ENCODE data around the gene PBX1. TPM values are rescaled to one million over a fixed set of nuclear protein-coding genes. Genes with fewer than 3 reads are reported as not detected.
A peak's percentile ranks its signal among the peaks of the same experiment; 100 is the strongest.

The PBX1 gene
- total and polyA plus RNA-seq, 4 donors, result 14.0 to 125 (median 40.0) TPM

- 63 to 66% methylated on average over 7 of the region's 7 CpGs for WGBS, 2 donors
- no peak for DNase-seq
- no peak overlapping the region for H3K27ac ChIP-seq (ENCODE audit: low read depth in 1 of 2, low read length in 2 of 2)
- H3K4me1 ChIP-seq (ENCODE audit: control insufficient read depth in 1 of 2, insufficient read depth in 2 of 2, low read length in 2 of 2), result peaks cover 0 to 8% of the 10 kb centered on the region in 2 donors
- H3K9me3 ChIP-seq (ENCODE audit: control insufficient read depth, low read length), result no peaks in the 10 kb centered on the region
- intact Hi-C loops (cut with DNase I), result no loop called here
- H3K36me3 ChIP-seq (ENCODE audit: control insufficient read depth in 1 of 2, insufficient read depth in 2 of 2, low read length in 1 of 2), result no peaks in the 10 kb centered on the region
- H3K4me3 ChIP-seq (ENCODE audit: low read length in 2 of 2), result no peak overlapping the region
- ATAC-seq (ENCODE audit: low FRiP score), result no peak
- no peaks in the 10 kb centered on the region for H3K27me3 ChIP-seq (ENCODE audit: control insufficient read depth in 1 of 2, insufficient read depth in 2 of 2, low read length in 1 of 2)
These were observed 201.0 kb downstream of the PBX1 start for GRCh38 chr1:164759979-164760469.

DNA sequence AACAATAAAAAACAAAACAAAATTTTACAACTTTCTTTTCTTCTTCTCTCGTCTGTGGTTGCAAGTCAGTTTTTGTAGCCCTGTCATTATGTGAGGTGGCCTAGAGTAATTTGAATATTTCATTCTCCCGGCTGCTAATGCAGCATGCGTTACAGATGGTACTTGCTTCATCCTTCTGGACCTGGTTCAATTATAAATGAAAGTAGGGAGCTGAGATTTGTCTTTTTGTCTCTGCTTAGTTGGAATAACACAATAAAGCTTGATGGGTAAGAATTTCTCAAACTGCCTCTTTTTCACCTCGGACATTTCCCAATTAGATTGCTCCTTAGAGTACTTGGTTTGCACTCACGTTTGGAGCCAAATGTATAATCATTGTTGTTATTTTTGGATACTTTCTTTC is 201.6 kb downstream of the PBX1 start:
- no peak for ATAC-seq (ENCODE audit: low FRiP score)
- H3K9me3 ChIP-seq (ENCODE audit: control insufficient read depth, low read length), result no peaks in the 10 kb centered on the region
- no peak overlapping the region for H3K4me3 ChIP-seq (ENCODE audit: low read length in 2 of 2)
- 49 to 51% methylated on average over 5 of the region's 5 CpGs for WGBS, 2 donors
- peaks cover 0 to 8% of the 10 kb centered on the region in 2 donors for H3K4me1 ChIP-seq (ENCODE audit: control insufficient read depth in 1 of 2, insufficient read depth in 2 of 2, low read length in 2 of 2)
- no peak for DNase-seq
- H3K36me3 ChIP-seq (ENCODE audit: control insufficient read depth in 1 of 2, insufficient read depth in 2 of 2, low read length in 1 of 2), result no peaks in the 10 kb centered on the region
- intact Hi-C loops (cut with DNase I), result no loop called here
- H3K27me3 ChIP-seq (ENCODE audit: control insufficient read depth in 1 of 2, insufficient read depth in 2 of 2, low read length in 1 of 2), result no peaks in the 10 kb centered on the region
- H3K27ac ChIP-seq (ENCODE audit: low read depth in 1 of 2, low read length in 2 of 2), result no peak overlapping the region

GRCh38 chr1:164761009-164761408 is 202.0 kb downstream of the PBX1 start:
- peaks cover 3 to 5% of the 10 kb centered on the region in 2 donors for H3K4me1 ChIP-seq (ENCODE audit: control insufficient read depth in 1 of 2, insufficient read depth in 2 of 2, low read length in 2 of 2)
- no peaks in the 10 kb centered on the region for H3K9me3 ChIP-seq (ENCODE audit: control insufficient read depth, low read length)
- intact Hi-C loops (cut with DNase I), result no loop called here
- H3K27me3 ChIP-seq (ENCODE audit: control insufficient read depth in 1 of 2, insufficient read depth in 2 of 2, low read length in 1 of 2), result no peaks in the 10 kb centered on the region
- no peak overlapping the region for H3K4me3 ChIP-seq (ENCODE audit: low read length in 2 of 2)
- no peak overlapping the region for H3K27ac ChIP-seq (ENCODE audit: low read depth in 1 of 2, low read length in 2 of 2)
- ATAC-seq (ENCODE audit: low FRiP score), result no peak
- no peak for DNase-seq
- no peaks in the 10 kb centered on the region for H3K36me3 ChIP-seq (ENCODE audit: control insufficient read depth in 1 of 2, insufficient read depth in 2 of 2, low read length in 1 of 2)

GRCh38 chr1:164763098-164763497 is 204.1 kb downstream of the PBX1 start:
- DNase-seq (no peak), ATAC-seq (ENCODE audit: low FRiP score) (no peak)
- intact Hi-C loops (cut with DNase I), result no loop called here
- H3K27ac ChIP-seq (ENCODE audit: low read depth in 1 of 2, low read length in 2 of 2), result no peak overlapping the region
- no peaks in the 10 kb centered on the region for H3K36me3 ChIP-seq (ENCODE audit: control insufficient read depth in 1 of 2, insufficient read depth in 2 of 2, low read length in 1 of 2)
- peaks cover 3 to 13% of the 10 kb centered on the region in 2 donors for H3K4me1 ChIP-seq (ENCODE audit: control insufficient read depth in 1 of 2, insufficient read depth in 2 of 2, low read length in 2 of 2)
- no peak overlapping the region for H3K4me3 ChIP-seq (ENCODE audit: low read length in 2 of 2)
- H3K27me3 ChIP-seq (ENCODE audit: control insufficient read depth in 1 of 2, insufficient read depth in 2 of 2, low read length in 1 of 2), result no peaks in the 10 kb centered on the region
- 98 to 99% methylated on average over 2 of the region's 2 CpGs for WGBS, 2 donors
- H3K9me3 ChIP-seq (ENCODE audit: control insufficient read depth, low read length), result no peaks in the 10 kb centered on the region

DNA sequence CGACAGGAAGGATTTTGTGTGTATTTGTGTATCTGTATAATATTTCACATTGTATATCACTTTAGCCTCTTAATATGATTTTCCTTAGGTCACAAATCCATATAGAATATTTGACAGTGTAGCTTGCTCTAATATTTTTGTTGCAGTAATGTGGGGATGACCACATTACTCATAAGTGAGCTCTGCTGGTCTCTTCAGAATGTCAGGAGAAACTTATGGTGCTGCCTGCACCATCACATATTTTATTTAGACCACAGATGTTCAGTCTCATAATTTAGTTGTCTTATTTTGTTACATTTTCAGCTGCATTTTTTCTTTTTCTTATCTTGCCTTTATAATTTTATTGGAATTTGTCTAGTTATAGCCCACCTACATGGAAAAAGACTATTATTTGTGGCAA is 205.3 kb downstream of the PBX1 start:
- Histone ChIP-seq H3K27ac (ENCODE audit: low read depth in 1 of 2, low read length in 2 of 2) (no peak overlapping the region), H3K4me3 (ENCODE audit: low read length in 2 of 2) (no peak overlapping the region), H3K27me3 (ENCODE audit: control insufficient read depth in 1 of 2, insufficient read depth in 2 of 2, low read length in 1 of 2) (no peaks in the 10 kb centered on the region), H3K4me1 (ENCODE audit: control insufficient read depth in 1 of 2, insufficient read depth in 2 of 2, low read length in 2 of 2) (peaks cover 3 to 13% of the 10 kb centered on the region in 2 donors), H3K9me3 (ENCODE audit: control insufficient read depth, low read length) (no peaks in the 10 kb centered on the region), H3K36me3 (ENCODE audit: control insufficient read depth in 1 of 2, insufficient read depth in 2 of 2, low read length in 1 of 2) (no peaks in the 10 kb centered on the region)
- WGBS, 2 donors, result 86 to 96% methylated on average over 1 of the region's 1 CpG
- intact Hi-C loops (cut with DNase I), result no loop called here
- ATAC-seq (ENCODE audit: low FRiP score) (no peak), DNase-seq (no peak)

DNA sequence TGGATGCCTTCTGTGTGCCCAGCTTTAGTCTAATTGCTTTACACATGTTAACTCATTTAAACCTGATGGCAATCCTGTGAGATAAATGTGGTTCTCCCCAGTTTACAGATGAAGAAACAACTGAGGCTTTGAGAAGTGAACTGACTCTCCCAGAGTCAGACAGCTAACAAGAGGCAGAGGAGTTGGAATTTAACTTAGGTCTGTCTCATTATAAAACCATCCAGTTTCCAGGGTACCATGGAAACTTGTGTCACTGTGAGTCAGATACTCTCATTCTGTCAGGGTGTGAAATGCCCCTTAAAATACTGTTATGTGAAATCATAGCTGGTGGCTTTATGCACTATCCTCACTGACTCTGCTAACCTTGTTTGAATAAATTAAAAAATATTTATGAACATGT is 206.6 kb downstream of the PBX1 start:
- Histone ChIP-seq H3K27me3 (ENCODE audit: control insufficient read depth in 1 of 2, insufficient read depth in 2 of 2, low read length in 1 of 2) (no peaks in the 10 kb centered on the region), H3K4me3 (ENCODE audit: low read length in 2 of 2) (no peak overlapping the region), H3K9me3 (ENCODE audit: control insufficient read depth, low read length) (no peaks in the 10 kb centered on the region), H3K4me1 (ENCODE audit: control insufficient read depth in 1 of 2, insufficient read depth in 2 of 2, low read length in 2 of 2) (peaks cover 3 to 13% of the 10 kb centered on the region in 2 donors), H3K36me3 (ENCODE audit: control insufficient read depth in 1 of 2, insufficient read depth in 2 of 2, low read length in 1 of 2) (no peaks in the 10 kb centered on the region), H3K27ac (ENCODE audit: low read depth in 1 of 2, low read length in 2 of 2) (peak overlapping the region in 1 of 2 donors; percentile 54)
- DNase-seq (no peak), ATAC-seq (ENCODE audit: low FRiP score) (peak; percentile 58)
- intact Hi-C loops (cut with DNase I), result loop anchor here in 1 of 2 donors (5.0 kb wide), 1 partner anchor 58 kb away; no protein-coding TSS in a partner anchor

GRCh38 chr1:164765992-164766720 is 207.2 kb downstream of the PBX1 start:
- peak overlapping the region in 1 of 2 donors; percentile 59 for H3K27ac ChIP-seq (ENCODE audit: low read depth in 1 of 2, low read length in 2 of 2)
- no peak overlapping the region for H3K4me3 ChIP-seq (ENCODE audit: low read length in 2 of 2)
- H3K27me3 ChIP-seq (ENCODE audit: control insufficient read depth in 1 of 2, insufficient read depth in 2 of 2, low read length in 1 of 2), result no peaks in the 10 kb centered on the region
- 7 to 24% methylated on average over 1 of the region's 1 CpG for WGBS, 2 donors
- no peaks in the 10 kb centered on the region for H3K9me3 ChIP-seq (ENCODE audit: control insufficient read depth, low read length)
- no peaks in the 10 kb centered on the region for H3K36me3 ChIP-seq (ENCODE audit: control insufficient read depth in 1 of 2, insufficient read depth in 2 of 2, low read length in 1 of 2)
- DNase-seq, result no peak
- peaks cover 3 to 9% of the 10 kb centered on the region in 2 donors for H3K4me1 ChIP-seq (ENCODE audit: control insufficient read depth in 1 of 2, insufficient read depth in 2 of 2, low read length in 2 of 2)
- ATAC-seq (ENCODE audit: low FRiP score), result no peak
- intact Hi-C loops (cut with DNase I), result loop anchor here in 1 of 2 donors (5.0 kb wide), 1 partner anchor 59 kb away; no protein-coding TSS in a partner anchor

DNA sequence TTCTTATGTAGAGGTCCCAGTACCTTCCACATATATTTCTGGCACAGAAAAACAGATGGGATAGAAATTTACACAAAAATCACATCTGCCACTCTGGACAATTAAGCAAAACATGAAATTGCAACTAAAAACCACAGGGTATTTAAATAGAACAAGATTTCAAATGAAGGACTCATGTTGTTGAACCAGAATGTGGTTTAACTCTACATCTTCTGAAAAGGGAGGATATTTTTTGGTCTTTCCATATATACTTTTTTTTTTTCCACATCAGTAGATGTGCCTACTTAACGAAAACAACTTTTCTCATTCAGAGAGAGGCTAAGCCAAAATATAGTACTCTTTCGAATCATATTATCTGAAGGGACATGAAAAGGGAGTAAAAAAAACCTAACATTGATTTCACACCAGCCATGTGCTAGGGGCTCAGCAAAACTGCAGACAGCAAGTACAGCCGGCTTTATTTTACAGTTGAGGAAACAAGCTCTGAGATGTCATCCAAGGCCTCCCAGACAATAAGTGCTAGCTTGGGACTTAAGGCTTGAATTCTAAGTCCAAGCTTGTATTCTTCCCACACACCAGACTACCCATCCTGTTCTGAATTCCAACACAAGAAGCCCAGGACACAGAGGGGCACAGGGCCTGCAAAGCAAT is 208.9 kb downstream of the PBX1 start:
- ATAC-seq (ENCODE audit: low FRiP score), result peak; percentile 37
- Histone ChIP-seq H3K27ac (ENCODE audit: low read depth in 1 of 2, low read length in 2 of 2) (peak overlapping the region; percentile 63 to 69), H3K36me3 (ENCODE audit: control insufficient read depth in 1 of 2, insufficient read depth in 2 of 2, low read length in 1 of 2) (no peaks in the 10 kb centered on the region), H3K9me3 (ENCODE audit: control insufficient read depth, low read length) (no peaks in the 10 kb centered on the region), H3K4me1 (ENCODE audit: control insufficient read depth in 1 of 2, insufficient read depth in 2 of 2, low read length in 2 of 2) (peaks cover 6 to 12% of the 10 kb centered on the region in 2 donors), H3K27me3 (ENCODE audit: control insufficient read depth in 1 of 2, insufficient read depth in 2 of 2, low read length in 1 of 2) (no peaks in the 10 kb centered on the region), H3K4me3 (ENCODE audit: low read length in 2 of 2) (no peak overlapping the region)
- intact Hi-C loops (cut with DNase I), result loop anchor here in 1 of 2 donors (5.0 kb wide), 1 partner anchor 61 kb away; no protein-coding TSS in a partner anchor
- 1 to 6% methylated on average over 3 of the region's 3 CpGs for WGBS, 2 donors
- DNase-seq, result no peak
